HS-5 (cell line): ENCODE data around the gene TSPAN13.

Source experiments
- DNase-seq: peaks from one replicate; pipeline ENCODE4 v3.0.0-alpha.2; 2012; ENCODE audit warnings: low read depth

The TSPAN13 gene

GRCh38 chr7:16815001-16815400 is 61.4 kb downstream of the TSPAN13 start:
- no peak for DNase-seq

- no peak for DNase-seq
These were observed 63.3 kb downstream of the TSPAN13 start for GRCh38 chr7:16816824-16817223.

DNA sequence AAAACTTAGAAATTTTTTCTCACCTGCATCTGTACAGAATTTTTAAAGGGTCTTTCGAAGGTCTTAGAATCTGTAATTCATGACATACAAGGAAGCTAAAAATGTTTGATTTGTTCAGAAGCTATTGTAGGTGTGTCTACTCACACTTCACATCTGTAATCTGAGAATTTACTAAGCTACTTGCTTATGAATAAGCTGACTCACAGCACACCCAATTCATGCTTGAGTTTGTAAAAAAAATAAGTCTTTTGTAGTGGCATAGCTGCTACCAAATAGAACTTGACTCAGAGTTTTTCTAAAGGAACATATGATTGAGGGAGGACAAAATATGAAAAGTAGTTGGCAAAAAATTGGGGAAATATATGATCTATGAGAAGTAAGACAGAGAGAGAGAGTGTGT is 64.0 kb downstream of the TSPAN13 start:
- DNase-seq, result no peak

DNA sequence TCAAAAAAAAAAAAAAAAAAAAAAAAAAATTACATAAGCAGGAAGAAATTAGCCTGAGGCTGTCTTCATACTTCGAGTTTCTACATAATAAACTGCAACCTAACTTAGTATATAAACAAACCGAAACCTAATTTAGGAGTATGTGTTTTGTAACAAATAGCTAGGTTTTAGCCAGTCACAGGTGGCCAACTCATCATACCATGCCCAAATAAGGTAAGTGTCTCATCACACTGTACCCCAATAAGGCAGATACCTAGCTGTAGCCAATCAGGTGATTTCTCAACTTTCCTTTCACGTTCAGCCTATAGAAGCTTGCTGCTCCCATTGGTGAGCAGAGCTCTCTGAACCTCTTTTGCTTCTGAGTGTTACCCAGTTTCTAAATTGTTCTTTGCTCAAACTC is 65.2 kb downstream of the TSPAN13 start:
- DNase-seq, result no peak

DNA sequence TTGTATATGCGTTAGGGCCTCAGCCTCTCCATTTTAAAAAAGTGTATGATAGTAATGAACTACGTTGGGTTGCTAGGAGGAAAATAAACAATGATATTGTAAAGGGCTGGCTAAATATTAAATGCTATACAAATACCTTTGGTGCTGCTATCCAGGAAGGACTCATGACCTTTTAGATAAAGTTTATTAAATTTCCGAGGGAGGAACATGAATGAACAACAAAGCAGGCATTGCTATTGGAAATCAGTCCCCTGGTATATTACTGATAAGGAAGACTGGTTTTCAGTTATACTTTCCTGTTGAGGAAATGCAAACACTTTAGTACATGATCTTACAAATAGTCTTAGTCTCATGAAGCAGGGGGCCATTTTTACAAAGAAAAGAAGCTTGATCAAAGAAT is 68.5 kb downstream of the TSPAN13 start:
- DNase-seq, result no peak

DNA sequence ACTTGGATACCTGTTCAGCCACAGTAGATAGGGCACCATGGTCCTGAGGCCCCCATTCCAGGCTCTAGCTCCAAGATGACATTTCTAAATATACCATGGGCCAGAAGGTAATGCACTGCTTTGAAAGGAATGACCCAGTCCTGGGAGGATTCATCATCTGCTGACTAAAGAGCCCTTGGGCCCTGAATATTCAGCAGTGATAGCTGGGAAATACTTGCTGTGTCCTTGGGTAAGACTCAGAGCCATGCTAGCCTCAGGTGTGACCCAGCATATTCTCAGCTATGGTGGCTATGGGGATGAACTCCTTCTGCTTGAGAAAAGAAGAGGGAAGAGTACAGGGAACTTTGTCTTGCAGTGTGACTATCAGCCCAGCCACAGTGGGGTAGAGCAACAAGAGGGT is 72.5 kb downstream of the TSPAN13 start:
- no peak for DNase-seq

DNA sequence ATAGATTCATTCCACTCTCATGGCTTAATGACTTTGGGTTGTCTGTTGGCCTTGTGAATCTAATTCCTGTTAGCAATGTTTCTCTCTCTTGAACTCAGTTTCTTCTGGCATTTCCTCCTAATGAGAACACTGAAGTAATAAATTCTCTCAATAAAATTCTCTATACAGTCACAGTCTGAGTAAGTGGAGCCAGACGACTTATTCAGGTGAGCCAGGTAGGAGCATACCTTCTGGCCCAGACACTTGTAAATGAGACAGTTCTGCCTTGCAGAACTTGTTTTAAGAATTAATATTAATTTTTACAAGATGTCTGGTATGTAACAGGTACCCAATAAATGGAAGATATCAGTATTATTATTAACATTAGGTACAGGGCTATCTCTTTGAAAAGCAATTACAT is 79.8 kb downstream of the TSPAN13 start:
- DNase-seq, result no peak
